ENCODE results near the gene MTERF2.
"Not testable (repeated sequence)": the region's sequence is repeated elsewhere in the genome, so short reads cannot be mapped to it uniquely, and the experiment has no call there.

DNA sequence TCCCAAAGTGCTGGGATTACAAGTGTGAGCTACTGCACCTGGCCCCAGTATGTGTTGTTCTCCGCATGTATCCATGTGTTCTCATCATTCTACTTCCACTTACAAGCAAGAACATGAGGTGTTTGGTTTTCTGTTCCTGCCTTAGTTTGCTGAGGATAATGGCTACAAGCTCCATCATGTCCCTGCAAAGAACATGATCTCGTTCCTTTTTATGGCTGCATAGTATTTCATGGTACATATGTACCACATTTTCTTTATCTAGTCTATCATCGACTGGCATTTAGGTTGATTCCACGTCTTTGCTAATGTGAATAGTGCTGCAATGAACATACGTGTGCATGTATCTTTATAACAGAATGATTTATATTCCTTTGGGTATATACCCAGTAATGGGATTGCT lies 9.2 kb upstream of the MTERF2 start:
- not testable (repeated sequence) for TF ChIP-seq CBX5 (IDR thresholded peaks at IDR 0.05; ENCODE audit: low read depth); TAF1 (IDR thresholded peaks at IDR 0.05; ENCODE audit: borderline replicate concordance, low read depth, low read length); MXI1 (IDR thresholded peaks at IDR 0.05; ENCODE audit: low read depth, low read length); NFXL1 (IDR thresholded peaks at IDR 0.05; ENCODE audit: borderline replicate concordance); RFX5 (IDR thresholded peaks at IDR 0.05; ENCODE audit: low read depth, low read length); NFYA (IDR thresholded peaks at IDR 0.05; ENCODE audit: borderline replicate concordance, low read depth, low read length); KDM1A (IDR thresholded peaks at IDR 0.05; ENCODE audit: borderline replicate concordance); MYC (IDR thresholded peaks at IDR 0.05; ENCODE audit: insufficient read depth, insufficient read length, insufficient replicate concordance, low read length, severe bottlenecking); YY1 (IDR thresholded peaks at IDR 0.05; ENCODE audit: low read depth, low read length); FOS (IDR thresholded peaks at IDR 0.05; ENCODE audit: borderline replicate concordance, extremely low read depth, insufficient read length); NRF1 (conservative IDR thresholded peaks at IDR 0.05; ENCODE audit: low read depth, low read length)
- TF ChIP-seq, protein P1, sequence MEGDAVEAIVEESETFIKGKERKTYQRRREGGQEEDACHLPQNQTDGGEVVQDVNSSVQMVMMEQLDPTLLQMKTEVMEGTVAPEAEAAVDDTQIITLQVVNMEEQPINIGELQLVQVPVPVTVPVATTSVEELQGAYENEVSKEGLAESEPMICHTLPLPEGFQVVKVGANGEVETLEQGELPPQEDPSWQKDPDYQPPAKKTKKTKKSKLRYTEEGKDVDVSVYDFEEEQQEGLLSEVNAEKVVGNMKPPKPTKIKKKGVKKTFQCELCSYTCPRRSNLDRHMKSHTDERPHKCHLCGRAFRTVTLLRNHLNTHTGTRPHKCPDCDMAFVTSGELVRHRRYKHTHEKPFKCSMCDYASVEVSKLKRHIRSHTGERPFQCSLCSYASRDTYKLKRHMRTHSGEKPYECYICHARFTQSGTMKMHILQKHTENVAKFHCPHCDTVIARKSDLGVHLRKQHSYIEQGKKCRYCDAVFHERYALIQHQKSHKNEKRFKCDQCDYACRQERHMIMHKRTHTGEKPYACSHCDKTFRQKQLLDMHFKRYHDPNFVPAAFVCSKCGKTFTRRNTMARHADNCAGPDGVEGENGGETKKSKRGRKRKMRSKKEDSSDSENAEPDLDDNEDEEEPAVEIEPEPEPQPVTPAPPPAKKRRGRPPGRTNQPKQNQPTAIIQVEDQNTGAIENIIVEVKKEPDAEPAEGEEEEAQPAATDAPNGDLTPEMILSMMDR (IDR thresholded peaks at IDR 0.05 in 2 of 3, conservative IDR thresholded peaks at IDR 0.05 in 1 of 3; ENCODE audit: control insufficient read depth in 2 of 3, extremely low read depth in 1 of 3, insufficient read depth in 1 of 3, low read depth in 3 of 3, low read length in 3 of 3): not testable (repeated sequence)
- TF ChIP-seq, protein P2, sequence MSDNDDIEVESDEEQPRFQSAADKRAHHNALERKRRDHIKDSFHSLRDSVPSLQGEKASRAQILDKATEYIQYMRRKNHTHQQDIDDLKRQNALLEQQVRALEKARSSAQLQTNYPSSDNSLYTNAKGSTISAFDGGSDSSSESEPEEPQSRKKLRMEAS (IDR thresholded peaks at IDR 0.05; ENCODE audit: low read depth, low read length): not testable (repeated sequence)

Measured in GM12878 (cell line).